ENCODE results near the gene CTSZ.
"Not testable (repeated sequence)": the region's sequence is repeated elsewhere in the genome, so short reads cannot be mapped to it uniquely, and the experiment has no call there.

CTSZ gene

DNA sequence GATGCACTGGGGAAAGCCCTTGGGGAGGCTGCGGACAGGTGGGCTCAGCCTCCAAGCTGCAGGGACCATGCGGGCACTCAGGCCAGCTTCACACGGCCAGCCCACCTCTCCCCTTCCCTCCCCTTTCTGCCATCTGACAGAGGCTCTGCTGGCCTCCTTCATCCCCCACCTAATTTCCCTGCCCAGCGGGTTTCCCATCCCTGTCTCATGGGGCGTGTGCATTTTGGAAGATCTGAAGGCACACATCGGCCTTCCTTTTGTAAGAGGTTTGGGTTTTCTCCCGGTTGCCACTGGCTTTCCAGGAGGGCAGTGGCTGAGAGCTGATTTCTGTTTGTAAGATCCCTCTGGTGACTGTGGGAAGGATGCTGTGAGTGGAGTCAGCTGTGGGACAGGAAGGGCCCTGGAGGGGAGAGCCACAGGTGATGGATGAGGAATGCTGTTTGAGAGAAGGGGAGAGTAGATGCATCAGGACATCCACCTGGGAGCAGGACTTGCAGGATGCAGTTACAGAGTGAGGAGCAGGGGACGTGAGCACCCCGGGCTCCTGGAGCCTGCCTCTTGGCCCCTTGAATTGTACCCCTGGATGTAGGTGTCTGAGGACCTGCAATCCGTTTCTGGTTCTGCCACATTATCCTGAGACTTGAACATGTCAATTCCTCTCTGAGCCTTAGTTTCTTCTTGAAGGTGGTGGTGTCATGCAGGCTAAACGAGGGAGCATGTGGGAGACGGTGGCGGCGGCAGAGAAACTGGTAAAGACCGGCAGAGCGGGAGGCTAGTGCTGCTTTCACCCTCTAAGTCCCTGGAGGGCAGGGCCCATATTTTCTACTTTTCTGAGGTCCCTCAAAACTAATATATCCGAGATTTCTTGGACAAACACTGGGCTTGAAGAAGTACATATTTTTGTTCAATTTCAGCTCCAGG is 6.2 kb upstream of the CTSZ start:
- DNase-seq (ENCODE audit: low read depth): no peak

GRCh38 chr20:59011874-59012157 is 4.8 kb upstream of the CTSZ start:
- DNase-seq (ENCODE audit: low read depth): not testable (repeated sequence)

GRCh38 chr20:59010995-59011873 is 4.2 kb upstream of the CTSZ start:
- peak; percentile 39 for DNase-seq (ENCODE audit: low read depth)

DNA sequence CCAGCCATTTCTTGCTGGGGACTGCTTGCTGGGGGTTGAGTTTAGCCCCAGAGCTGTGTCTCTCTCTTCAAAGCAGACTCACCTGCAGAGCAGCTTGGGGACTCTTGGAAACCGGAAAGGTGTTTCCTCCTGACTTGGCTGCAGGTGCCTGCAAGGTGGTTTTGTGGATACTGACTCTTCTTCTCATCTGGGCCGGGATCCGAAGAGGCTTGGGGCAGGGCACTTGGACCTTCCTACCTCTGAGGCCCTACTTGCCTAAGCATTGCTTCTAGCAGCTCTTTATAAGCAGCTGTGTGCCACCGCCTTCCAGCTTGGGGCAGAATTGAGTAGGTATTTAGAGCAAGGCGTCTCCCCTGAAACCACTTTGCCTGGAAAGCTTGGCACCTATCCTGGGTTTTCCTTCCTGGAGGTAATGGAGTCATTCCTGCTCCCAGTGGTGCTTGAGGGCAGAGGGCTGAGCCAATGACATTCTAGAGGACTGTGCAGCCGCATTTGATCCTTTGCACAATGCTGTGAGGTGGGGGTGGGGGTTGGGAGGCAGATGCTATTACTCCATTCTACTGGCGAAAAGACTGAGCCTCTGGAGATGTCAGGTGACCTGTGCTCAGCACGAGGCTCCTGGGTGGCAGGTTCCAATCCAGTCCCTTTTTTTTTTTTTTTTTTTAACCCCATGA is 3.4 kb upstream of the CTSZ start:
- DNase-seq (ENCODE audit: low read depth): no peak

- no peak for DNase-seq (ENCODE audit: low read depth)
Observed at GRCh38 chr20:59008715-59009336, 1.8 kb upstream of the CTSZ start.

GRCh38 chr20:59007665-59008511 is 834 bp upstream of the CTSZ start:
- DNase-seq (ENCODE audit: low read depth): no peak

- DNase-seq (ENCODE audit: low read depth): no peak
Observed at GRCh38 chr20:59006167-59006863, 739 bp downstream of the CTSZ start.

DNA sequence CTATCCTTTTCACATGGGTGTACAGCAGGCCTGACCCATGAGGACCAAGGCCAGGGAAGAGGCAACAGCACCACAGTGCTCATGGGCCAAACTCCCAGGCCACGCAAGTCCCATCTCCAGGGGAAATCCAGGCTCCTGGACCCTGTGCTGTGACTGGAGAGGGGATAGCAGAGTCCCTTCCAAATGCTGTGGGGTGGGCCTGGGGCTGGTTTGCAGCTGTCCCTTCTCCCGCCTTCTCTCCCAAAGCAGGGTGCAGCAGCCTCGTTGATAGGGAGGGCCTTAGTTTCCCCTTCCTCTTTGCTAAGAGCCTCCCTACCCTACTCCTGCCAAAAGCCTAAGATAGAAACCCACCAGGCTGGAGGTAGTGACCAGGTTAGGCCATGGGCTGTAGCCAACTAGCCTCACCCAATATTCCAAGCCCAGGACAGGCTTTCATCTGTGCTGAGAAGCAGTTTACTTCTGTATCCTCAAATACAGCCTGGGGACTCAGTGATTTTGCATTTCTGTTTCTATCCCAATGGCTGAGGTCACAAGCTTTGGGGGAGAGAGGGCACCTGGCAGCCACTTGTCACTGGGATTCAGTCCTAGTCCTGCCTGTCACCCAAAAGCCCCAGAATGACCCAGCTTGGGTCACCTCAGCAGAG is 1.4 kb downstream of the CTSZ start:
- DNase-seq (ENCODE audit: low read depth): no peak

- no peak for DNase-seq (ENCODE audit: low read depth)
Observed at GRCh38 chr20:59004763-59005522, 2.1 kb downstream of the CTSZ start.

- DNase-seq (ENCODE audit: low read depth): no peak
Observed at GRCh38 chr20:59004493-59004762, 2.6 kb downstream of the CTSZ start.

DNA sequence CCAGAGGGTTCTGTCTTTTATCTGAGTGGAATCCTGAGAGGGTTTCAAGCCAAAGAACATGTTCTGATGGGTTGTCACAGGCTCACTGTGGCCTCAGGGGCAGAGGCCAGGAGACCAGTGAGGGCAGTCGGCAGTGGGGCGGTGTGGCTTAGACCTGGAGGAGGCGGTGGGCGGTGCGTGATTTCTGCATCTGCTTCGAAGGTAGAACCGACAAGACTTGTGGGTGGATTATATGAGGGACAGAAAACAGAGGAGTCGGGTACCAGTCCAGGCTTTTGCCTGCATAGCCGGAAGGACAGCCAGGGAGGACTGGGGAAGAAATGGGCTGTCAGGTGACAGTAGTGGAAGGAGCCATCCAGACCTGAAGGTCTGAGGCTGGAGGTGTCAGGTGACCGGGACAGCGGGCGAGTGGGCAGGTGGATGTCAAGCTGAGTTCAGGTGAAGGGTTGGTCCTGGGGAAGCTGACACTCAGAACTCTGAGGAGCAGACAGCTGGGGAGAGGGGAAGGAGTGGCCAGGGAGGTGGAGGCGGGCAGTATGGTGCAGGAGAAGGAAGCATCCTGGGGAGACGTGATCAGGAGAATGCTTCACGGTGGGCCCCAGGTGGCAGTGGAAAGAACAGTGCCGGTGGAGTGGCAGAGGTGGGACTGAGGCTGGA is 3.1 kb downstream of the CTSZ start:
- DNase-seq (ENCODE audit: low read depth): no peak

DNA sequence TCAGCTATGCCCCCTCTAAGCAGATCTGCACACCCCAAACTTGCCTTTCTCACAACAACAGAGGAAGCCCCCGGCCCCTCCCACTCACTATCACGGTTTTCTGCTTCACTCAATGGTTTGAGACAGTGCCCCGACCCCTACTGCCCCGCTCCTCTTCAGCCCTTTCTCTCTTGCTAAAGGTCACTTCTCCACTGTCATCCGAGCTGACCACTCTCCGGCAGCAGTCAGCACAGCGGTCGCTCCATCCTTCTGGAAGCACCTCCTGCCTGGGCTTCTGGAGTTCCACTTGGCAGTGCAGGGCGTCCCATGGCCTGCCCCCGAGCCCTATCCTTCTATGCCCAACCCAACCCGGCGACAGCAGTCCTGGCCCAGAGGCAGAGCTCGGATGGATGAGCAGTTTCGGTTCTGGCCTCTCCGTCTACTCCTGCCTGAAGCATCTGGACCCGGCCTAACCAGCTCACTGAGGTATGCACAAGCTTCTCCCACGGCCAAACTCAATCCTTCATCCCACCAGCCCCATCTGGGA is 4.1 kb downstream of the CTSZ start:
- DNase-seq (ENCODE audit: low read depth): no peak

- no peak for DNase-seq (ENCODE audit: low read depth)
Observed at GRCh38 chr20:59002388-59002787, 4.7 kb downstream of the CTSZ start.

GRCh38 chr20:59001449-59002171 is 5.4 kb downstream of the CTSZ start:
- no peak for DNase-seq (ENCODE audit: low read depth)

GRCh38 chr20:59001068-59001448 is 6.0 kb downstream of the CTSZ start:
- no peak for DNase-seq (ENCODE audit: low read depth)

- DNase-seq (ENCODE audit: low read depth): no peak
Observed at GRCh38 chr20:59000326-59000725, 6.7 kb downstream of the CTSZ start.

- no peak for DNase-seq (ENCODE audit: low read depth)
Observed at GRCh38 chr20:58998656-58999055, 8.4 kb downstream of the CTSZ start.

- no peak for DNase-seq (ENCODE audit: low read depth)
Observed at GRCh38 chr20:58997141-58997770, 9.8 kb downstream of the CTSZ start.

Measured in fibroblast of the conjunctiva (primary cell).